Activated T-helper 1 cell treated with anti-CD3 and anti-CD28 coated beads, Interleukin-12 subunit alpha, Interleukin-12 subunit beta, Interleukin-2, Interleukin-4 antibody, amounts not matched to agents 30 ng/mL and 10 ng/mL and 1 ng/mL, durations not matched to agents 14 hours and 24 hours and 36 hours (primary cell): ENCODE data around the gene BMP6. TPM values are rescaled to one million over a fixed set of nuclear protein-coding genes. Genes with fewer than 3 reads are reported as not detected.

Experiments
- DNase-seq: peaks from one replicate; pipeline ENCODE4 v3.0.0; 2021; ENCODE audit warnings: low spot score
- H3K27ac Mint-ChIP-seq: one replicate; pipeline ENCODE4 v1.8.0; 2021; ENCODE audit warnings: mild to moderate bottlenecking, mixed read lengths
- H3K27me3 Mint-ChIP-seq: one replicate; pipeline ENCODE4 v1.8.0; 2022; ENCODE audit warnings: mild to moderate bottlenecking, moderate library complexity, mixed read lengths; ENCODE audit not compliant: insufficient read depth
- H3K36me3 Mint-ChIP-seq: one replicate; pipeline ENCODE4 v1.8.0; 2021; ENCODE audit warnings: low read depth, mixed read lengths
- H3K4me1 Mint-ChIP-seq: one replicate; pipeline ENCODE4 v1.8.0; 2021; ENCODE audit warnings: low read depth, mixed read lengths
- H3K4me3 Mint-ChIP-seq: one replicate; pipeline ENCODE4 v1.8.0; 2021; ENCODE audit warnings: mild to moderate bottlenecking, moderate library complexity, mixed read lengths
- H3K9me3 Mint-ChIP-seq: one replicate; pipeline ENCODE4 v1.8.0; 2021; ENCODE audit warnings: mixed read lengths
- intact Hi-C: fragments of 100-400 bp; cut with micrococcal nuclease; formaldehyde crosslinking; loops from one replicate; pipeline ENCODE4 v1.15.1; 2024
- total RNA-seq: library from RNA; stranded (reverse); gene quantifications from 2 replicates; pipeline ENCODE4 v1.2.3, GENCODE V29; 2022

Gene BMP6
- total RNA-seq, 1 donor from 2014 or later, result 0.86 TPM

- Mint-ChIP-seq H3K4me3 (no peak overlapping the region), H3K4me1 (no peaks in the 10 kb centered on the region), H3K9me3 (no peaks in the 10 kb centered on the region), H3K27ac (no peak overlapping the region), H3K27me3 (no peaks in the 10 kb centered on the region), H3K36me3 (no peaks in the 10 kb centered on the region)
- intact Hi-C loops, result no loop called here
- no peak for DNase-seq
These were observed 110.6 kb downstream of the BMP6 start for GRCh38 chr6:7836371-7837026.

GRCh38 chr6:7841781-7842468, 116.0 kb downstream of the BMP6 start:
- Mint-ChIP-seq H3K9me3 (no peaks in the 10 kb centered on the region), H3K4me3 (no peak overlapping the region), H3K36me3 (no peaks in the 10 kb centered on the region), H3K27me3 (peaks cover 1% of the 10 kb centered on the region), H3K27ac (no peak overlapping the region), H3K4me1 (no peaks in the 10 kb centered on the region)
- no peak for DNase-seq
- intact Hi-C loops, result no loop called here

- Mint-ChIP-seq H3K4me3 (no peak overlapping the region), H3K9me3 (peaks cover 18% of the 10 kb centered on the region), H3K4me1 (no peaks in the 10 kb centered on the region), H3K36me3 (no peaks in the 10 kb centered on the region), H3K27ac (no peak overlapping the region), H3K27me3 (peaks cover 6% of the 10 kb centered on the region)
- intact Hi-C loops, result no loop called here
- no peak for DNase-seq
These were observed 121.3 kb downstream of the BMP6 start for GRCh38 chr6:7846966-7847818.

GRCh38 chr6:7848229-7848628, 122.3 kb downstream of the BMP6 start:
- Mint-ChIP-seq H3K27ac (no peak overlapping the region), H3K4me3 (no peak overlapping the region), H3K36me3 (no peaks in the 10 kb centered on the region), H3K4me1 (no peaks in the 10 kb centered on the region), H3K27me3 (peaks cover 6% of the 10 kb centered on the region), H3K9me3 (peaks cover 25% of the 10 kb centered on the region)
- DNase-seq, result no peak
- intact Hi-C loops, result no loop called here

- Mint-ChIP-seq H3K9me3 (peaks cover 25% of the 10 kb centered on the region), H3K4me1 (no peaks in the 10 kb centered on the region), H3K27me3 (peaks cover 5% of the 10 kb centered on the region), H3K27ac (no peak overlapping the region), H3K36me3 (no peaks in the 10 kb centered on the region), H3K4me3 (no peak overlapping the region)
- DNase-seq, result no peak
- intact Hi-C loops, result no loop called here
These were observed 125.9 kb downstream of the BMP6 start for GRCh38 chr6:7851780-7852179.

GRCh38 chr6:7859591-7859990, 133.7 kb downstream of the BMP6 start:
- Mint-ChIP-seq H3K4me3 (no peak overlapping the region), H3K9me3 (no peaks in the 10 kb centered on the region), H3K27ac (no peak overlapping the region), H3K27me3 (peaks cover 1% of the 10 kb centered on the region), H3K4me1 (no peaks in the 10 kb centered on the region), H3K36me3 (no peaks in the 10 kb centered on the region)
- no peak for DNase-seq
- intact Hi-C loops, result no loop called here

GRCh38 chr6:7865781-7866180, 139.9 kb downstream of the BMP6 start:
- Mint-ChIP-seq H3K36me3 (no peaks in the 10 kb centered on the region), H3K27ac (no peak overlapping the region), H3K4me1 (no peaks in the 10 kb centered on the region), H3K27me3 (no peaks in the 10 kb centered on the region), H3K4me3 (no peak overlapping the region), H3K9me3 (no peaks in the 10 kb centered on the region)
- intact Hi-C loops, result no loop called here
- DNase-seq, result no peak

- H3K27ac Mint-ChIP-seq, result no peak overlapping the region
- H3K4me1 Mint-ChIP-seq, result no peaks in the 10 kb centered on the region
- intact Hi-C loops, result no loop called here
- no peak overlapping the region for H3K4me3 Mint-ChIP-seq
- DNase-seq, result no peak
- H3K9me3 Mint-ChIP-seq, result no peaks in the 10 kb centered on the region
- H3K36me3 Mint-ChIP-seq, result no peaks in the 10 kb centered on the region
- no peaks in the 10 kb centered on the region for H3K27me3 Mint-ChIP-seq
These were observed 140.6 kb downstream of the BMP6 start for GRCh38 chr6:7866526-7866925.

- H3K27ac Mint-ChIP-seq, result no peak overlapping the region
- H3K27me3 Mint-ChIP-seq, result no peaks in the 10 kb centered on the region
- no peak overlapping the region for H3K4me3 Mint-ChIP-seq
- H3K9me3 Mint-ChIP-seq, result no peaks in the 10 kb centered on the region
- H3K4me1 Mint-ChIP-seq, result no peaks in the 10 kb centered on the region
- no peaks in the 10 kb centered on the region for H3K36me3 Mint-ChIP-seq
- no peak for DNase-seq
- intact Hi-C loops, result no loop called here
These were observed 143.0 kb downstream of the BMP6 start for GRCh38 chr6:7868926-7869325.

- no peaks in the 10 kb centered on the region for H3K27me3 Mint-ChIP-seq
- intact Hi-C loops, result no loop called here
- H3K27ac Mint-ChIP-seq, result no peak overlapping the region
- no peak for DNase-seq
- no peaks in the 10 kb centered on the region for H3K9me3 Mint-ChIP-seq
- no peak overlapping the region for H3K4me3 Mint-ChIP-seq
- H3K4me1 Mint-ChIP-seq, result no peaks in the 10 kb centered on the region
- peaks cover 18% of the 10 kb centered on the region for H3K36me3 Mint-ChIP-seq
These were observed 152.6 kb downstream of the BMP6 start for GRCh38 chr6:7878401-7878964.

GRCh38 chr6:7879043-7879442, 153.1 kb downstream of the BMP6 start:
- Mint-ChIP-seq H3K36me3 (peaks cover 24% of the 10 kb centered on the region), H3K4me3 (no peak overlapping the region), H3K27me3 (no peaks in the 10 kb centered on the region), H3K4me1 (no peaks in the 10 kb centered on the region), H3K9me3 (no peaks in the 10 kb centered on the region), H3K27ac (no peak overlapping the region)
- DNase-seq, result no peak
- intact Hi-C loops, result no loop called here

GRCh38 chr6:7879579-7879978, 153.7 kb downstream of the BMP6 start:
- Mint-ChIP-seq H3K27me3 (no peaks in the 10 kb centered on the region), H3K36me3 (peaks cover 29% of the 10 kb centered on the region), H3K4me1 (no peaks in the 10 kb centered on the region), H3K27ac (no peak overlapping the region), H3K9me3 (no peaks in the 10 kb centered on the region), H3K4me3 (no peak overlapping the region)
- no peak for DNase-seq
- intact Hi-C loops, result no loop called here
